Ovary (tissue), 9 donors: Measurements from ENCODE around the gene HMMR. TPM values are rescaled to one million over a fixed set of nuclear protein-coding genes. Genes with fewer than 3 reads are reported as not detected.

Experiments
- DNase-seq, 5 donors: peaks; one replicate each; pipeline ENCODE4 v3.0.0-alpha.2; 2019 to 2020
- H3K27ac ChIP-seq, 2 donors: fragments of 200-600 bp; one replicate each; pipeline versions ENCODE4 v1.5.1 to v1.8.0; 2019 to 2022
- H3K27me3 ChIP-seq: fragments of 200-600 bp; one replicate; pipeline ENCODE4 v1.8.0; 2022
- H3K36me3 ChIP-seq: fragments of 200-600 bp; sonication (generic); one replicate; pipeline ENCODE4 v1.5.1; 2019
- H3K4me1 ChIP-seq: one replicate; pipeline ENCODE4 v1.8.1; 2013; ENCODE audit warnings: mild to moderate bottlenecking, moderate library complexity; ENCODE audit not compliant: insufficient read depth
- H3K4me3 ChIP-seq: fragments of 200-600 bp; sonication (generic); one replicate; pipeline ENCODE4 v1.5.1; 2017
- H3K9me3 ChIP-seq, 2 donors: fragments of 200-600 bp in 1 of 2; sonication (generic) in 1 of 2; one replicate each; pipeline versions ENCODE4 v1.5.1 to v1.8.1; 2013 to 2019; ENCODE audit warnings: mild to moderate bottlenecking in 1 of 2, moderate library complexity in 1 of 2
- CTCF ChIP-seq, 3 donors: fragments of 450-650 bp in 2 of 3; fragments of 200-600 bp in 1 of 3; IDR thresholded peaks; one replicate each; pipeline versions ENCODE4 v1.5.1 to v1.8.0; 2016 to 2022; ENCODE audit warnings: antibody characterized with exemption in 3 of 3, mild to moderate bottlenecking in 1 of 3
- EP300 ChIP-seq: sonication (generic); formaldehyde crosslinking; IDR thresholded peaks from one replicate; pipeline ENCODE4 v1.6.1; 2017; ENCODE audit warnings: antibody characterized with exemption
- POLR2A ChIP-seq: fragments of 450-650 bp; IDR thresholded peaks from one replicate; pipeline ENCODE4 v1.6.1; 2017; ENCODE audit warnings: antibody characterized with exemption, mild to moderate bottlenecking, moderate library complexity
- WGBS, 3 donors: extraction: QIAGEN DNeasy Blood & Tissue Kit in 1 of 3; methylation state at CpG; one replicate each; pipeline versions ENCODE4 v1.1.5 to v1.1.7; 2013 to 2017; 5-methylcytosine and 5-hydroxymethylcytosine counted together
- intact Hi-C, 4 donors: fragments of 100-400 bp; cut with DNase I; formaldehyde crosslinking; loops; one replicate each; pipeline versions ENCODE4 v1.11.0 to v1.15.1; 2022 to 2023
- polyA plus RNA-seq, 2 donors: library from polyadenylated mRNA; stranded (reverse); fragments of 200-250 nt in 1 of 2; fragments of 350-450 nt in 1 of 2; fragmentation: Illumina TruSeq in 1 of 2; extraction: RNeasy Lipid Tissue Mini Kit (QIAGEN cat#74804) in 1 of 2; gene quantifications; one replicate each; pipeline ENCODE4 v1.2.3, GENCODE V29; 2013 to 2014
- total RNA-seq, 7 donors: library from RNA; depleted of rRNA in 2 of 7; stranded (reverse); fragments of >200 nt in 2 of 7; fragmentation: NEBNext Ultra II Directional in 3 of 7; extraction: Animal tissue kit (Norgen Biotek cat#: 25700) in 3 of 7; gene quantifications; one replicate each; pipeline versions ENCODE4 v1.1.0 to v1.2.4, GENCODE V29; 2016 to 2023
- donor health status: DM: no; HTN: no; CAD: no; lungs with moderate emphysema.
- donor health status: DM: no; HTN: no; CAD: no.
- donor health status: Bipolar disorder and iron deficiency.
- donor health status: DM: yes; HTN: yes; CAD: no.
- donor health status: DM: no; HTN: no; CAD: no.
- donor health status: DM: yes; HTN: yes; CAD: no.

Gene HMMR
- total and polyA plus RNA-seq, 9 donors: 0.10 to 1.4 (median 0.27) TPM; not detected in 1

DNA sequence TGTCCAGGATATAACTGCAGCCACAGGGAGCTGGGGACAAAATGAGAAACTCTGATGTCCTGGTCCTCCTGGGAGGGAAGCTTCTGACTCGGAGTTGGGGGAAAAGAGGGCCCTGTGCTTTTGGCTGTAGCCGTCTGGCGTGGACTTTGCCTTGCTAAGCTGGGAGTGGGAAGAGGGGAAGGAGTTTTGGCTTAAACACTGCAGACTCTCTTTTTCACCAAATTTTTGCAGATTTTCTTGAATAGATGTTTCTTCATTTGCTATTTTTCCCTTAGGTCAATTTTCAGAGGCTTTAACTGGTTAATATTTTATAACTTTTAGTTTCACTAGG lies 29.3 kb downstream of the HMMR start:
- Histone ChIP-seq H3K4me1 (no peaks in the 10 kb centered on the region), H3K27ac (no peak overlapping the region), H3K27me3 (no peaks in the 10 kb centered on the region), H3K36me3 (no peaks in the 10 kb centered on the region), H3K9me3 (no peaks in the 10 kb centered on the region), H3K4me3 (no peak overlapping the region)
- WGBS, 3 donors: 89 to 90% (median 90%) methylated on average over 3 of the region's 3 CpGs
- intact Hi-C loops: no loop called here
- no peak for TF ChIP-seq POLR2A
- no peak for TF ChIP-seq CTCF (IDR thresholded peaks at IDR 0.05)
- TF ChIP-seq EP300: no peak
- DNase-seq: no peak

DNA sequence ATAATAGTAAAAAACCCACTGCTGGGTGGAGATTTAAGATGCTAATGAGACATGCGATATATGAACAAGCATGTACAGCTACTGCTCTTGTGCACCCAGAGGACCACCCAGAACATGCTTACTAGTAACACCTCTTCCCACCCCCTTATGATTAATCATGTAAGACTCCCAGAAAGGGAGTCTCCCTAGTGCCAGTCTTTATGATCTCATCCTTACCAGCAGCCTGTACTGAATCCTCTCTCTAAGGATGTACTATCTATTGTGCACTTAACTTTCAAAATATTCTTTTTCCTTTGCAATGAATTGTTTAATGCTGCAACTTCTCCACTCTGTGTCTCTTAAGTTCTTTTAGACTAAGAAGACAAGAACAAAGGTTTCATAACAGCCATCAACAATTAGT lies 35.9 kb downstream of the HMMR start:
- intact Hi-C loops: no loop called here
- 93 to 97% (median 97%) methylated on average over 1 of the region's 1 CpG for WGBS, 3 donors
- no peak for DNase-seq
- Histone ChIP-seq H3K36me3 (no peaks in the 10 kb centered on the region), H3K27me3 (no peaks in the 10 kb centered on the region), H3K4me1 (no peaks in the 10 kb centered on the region), H3K27ac (no peak overlapping the region), H3K9me3 (no peaks in the 10 kb centered on the region), H3K4me3 (no peak overlapping the region)
- TF ChIP-seq EP300 (no peak), POLR2A (no peak), CTCF (IDR thresholded peaks at IDR 0.05) (no peak)

DNA sequence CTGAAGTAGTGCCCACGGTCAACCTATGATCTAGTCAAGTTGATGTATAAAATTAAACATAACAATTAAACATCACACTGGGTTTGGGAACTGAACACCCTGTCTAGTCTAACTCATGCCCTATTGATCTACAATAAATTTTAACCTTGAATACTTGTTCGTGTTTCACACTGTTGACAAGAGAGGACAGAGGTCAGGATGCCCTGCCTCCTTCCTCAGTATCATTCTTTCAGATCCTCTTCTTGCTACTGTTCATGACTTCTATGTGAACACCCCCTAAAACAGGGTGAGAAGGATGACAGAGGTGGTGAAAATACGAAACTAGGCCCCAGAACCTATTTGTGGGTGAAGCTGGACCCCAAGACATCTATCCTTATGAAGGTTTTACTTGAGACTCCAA lies 36.9 kb downstream of the HMMR start:
- H3K4me1 ChIP-seq: no peaks in the 10 kb centered on the region
- H3K36me3 ChIP-seq: no peaks in the 10 kb centered on the region
- H3K27ac ChIP-seq: no peak overlapping the region
- H3K9me3 ChIP-seq: no peaks in the 10 kb centered on the region
- DNase-seq: no peak
- WGBS, 3 donors: 85 to 90% (median 87%) methylated on average over 3 of the region's 3 CpGs
- TF ChIP-seq POLR2A: no peak
- TF ChIP-seq EP300: no peak
- no peak for TF ChIP-seq CTCF (IDR thresholded peaks at IDR 0.05)
- no peaks in the 10 kb centered on the region for H3K27me3 ChIP-seq
- no peak overlapping the region for H3K4me3 ChIP-seq
- intact Hi-C loops: no loop called here

DNA sequence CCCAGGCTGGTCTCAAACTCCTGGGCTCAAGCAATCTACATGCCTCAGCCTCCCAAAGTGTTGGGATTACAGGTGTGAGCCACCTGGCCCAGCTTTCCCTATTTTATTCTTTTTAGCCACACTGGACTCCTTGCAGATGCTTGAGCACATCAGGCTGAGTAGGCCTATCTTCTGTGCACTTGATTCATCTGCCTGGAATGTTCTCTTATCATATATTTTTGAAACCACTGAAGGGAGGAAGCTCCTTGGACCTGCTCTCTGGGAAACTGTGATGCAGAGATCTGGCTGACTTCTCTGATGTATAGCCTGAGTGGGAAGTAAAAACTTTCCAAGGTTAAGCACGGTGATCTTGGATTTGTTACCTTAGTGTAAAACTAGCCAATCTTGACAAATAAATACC lies 38.5 kb downstream of the HMMR start:
- Histone ChIP-seq H3K36me3 (no peaks in the 10 kb centered on the region), H3K4me1 (peaks cover 2% of the 10 kb centered on the region), H3K4me3 (no peak overlapping the region), H3K27ac (no peak overlapping the region), H3K27me3 (no peaks in the 10 kb centered on the region), H3K9me3 (no peaks in the 10 kb centered on the region)
- 30 to 39% (median 34%) methylated on average over 1 of the region's 1 CpG for WGBS, 3 donors
- intact Hi-C loops: no loop called here
- DNase-seq: no peak
- no peak for TF ChIP-seq EP300
- no peak for TF ChIP-seq POLR2A
- no peak for TF ChIP-seq CTCF (IDR thresholded peaks at IDR 0.05)
